Osteocyte (in vitro differentiated cells): ENCODE measurements around the gene NPR2. TPM values are rescaled to one million over a fixed set of nuclear protein-coding genes. Genes with fewer than 3 reads are reported as not detected.

Experiments
- DNase-seq: peaks from one replicate; pipeline ENCODE4 v3.0.0; 2021; ENCODE audit warnings: mixed read lengths; ENCODE audit not compliant: unreplicated experiment; ENCODE audit errors: extremely low spot score
- H3K27ac Mint-ChIP-seq: one replicate; pipeline ENCODE4 v1.8.0; 2021; ENCODE audit warnings: mild to moderate bottlenecking, mixed read lengths; ENCODE audit not compliant: unreplicated experiment
- H3K27me3 Mint-ChIP-seq: one replicate; pipeline ENCODE4 v1.8.0; 2021; ENCODE audit warnings: mixed read lengths; ENCODE audit not compliant: unreplicated experiment
- H3K36me3 Mint-ChIP-seq: one replicate; pipeline ENCODE4 v1.8.0; 2021; ENCODE audit warnings: mixed read lengths; ENCODE audit not compliant: unreplicated experiment
- H3K4me1 Mint-ChIP-seq: one replicate; pipeline ENCODE4 v1.8.0; 2021; ENCODE audit warnings: mixed read lengths; ENCODE audit not compliant: unreplicated experiment
- H3K4me3 Mint-ChIP-seq: one replicate; pipeline ENCODE4 v1.8.0; 2021; ENCODE audit warnings: mild to moderate bottlenecking, moderate library complexity, mixed read lengths; ENCODE audit not compliant: unreplicated experiment
- H3K9me3 Mint-ChIP-seq: one replicate; pipeline ENCODE4 v1.8.0; 2021; ENCODE audit warnings: mixed read lengths; ENCODE audit not compliant: unreplicated experiment
- total RNA-seq: library from RNA; stranded (reverse); gene quantifications from 2 replicates; pipeline ENCODE4 v1.2.1, GENCODE V29; 2021
- TF ChIP-seq, protein P1 (sequence below): fragments of 200-600 bp; sonication (generic); IDR thresholded peaks from 2 replicates; pipeline ENCODE4 v1.5.0; 2021; ENCODE audit warnings: antibody characterized with exemption, mild to moderate bottlenecking, moderate library complexity

The NPR2 gene
- total RNA-seq, 1 donor from 2014 or later = 28.1 TPM

DNA sequence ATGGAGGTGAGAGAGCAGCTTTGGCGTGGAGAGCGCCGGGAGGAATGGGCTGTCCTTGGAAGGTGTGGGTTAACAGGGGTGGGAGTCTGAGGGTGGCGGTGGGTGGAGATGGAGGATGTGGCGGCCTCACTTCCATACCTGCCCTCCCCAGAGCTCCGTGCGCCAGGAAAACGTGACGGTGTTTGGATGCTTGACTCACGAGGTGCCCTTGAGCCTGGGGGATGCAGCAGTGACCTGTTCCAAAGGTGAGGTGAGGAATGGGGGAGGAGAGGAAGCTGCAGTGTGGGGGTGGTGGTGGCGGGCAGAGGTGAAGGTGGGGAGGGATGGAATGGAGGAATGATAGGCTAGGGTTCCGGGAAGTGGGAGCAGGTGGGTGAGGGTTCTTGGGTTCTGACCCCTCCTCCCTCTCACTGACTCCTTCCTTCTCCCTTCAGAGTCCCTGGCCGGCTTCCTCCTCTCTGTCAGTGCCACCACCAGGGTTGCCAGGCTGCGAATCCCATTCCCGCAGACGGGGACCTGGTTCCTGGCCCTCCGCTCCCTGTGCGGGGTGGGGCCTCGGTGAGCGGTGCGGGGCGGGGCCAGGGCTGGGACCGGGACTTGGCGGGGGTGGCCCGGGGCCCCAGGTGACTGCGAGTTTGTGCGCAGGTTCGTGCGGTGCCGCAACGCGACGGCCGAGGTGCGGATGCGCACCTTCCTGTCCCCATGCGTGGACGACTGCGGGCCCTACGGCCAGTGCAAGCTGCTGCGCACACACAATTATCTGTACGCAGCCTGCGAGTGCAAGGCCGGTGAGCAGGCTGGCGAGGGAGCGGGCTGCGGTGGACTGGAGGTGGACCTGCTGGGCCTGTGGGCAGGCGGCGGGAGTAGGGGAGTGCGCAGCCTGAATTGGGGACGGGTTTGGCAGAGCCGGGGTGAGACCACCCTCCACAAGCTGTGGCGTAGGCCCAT lies 54.7 kb downstream of the NPR2 start:
- Mint-ChIP-seq H3K27ac (no peak overlapping the region), H3K27me3 (no peaks in the 10 kb centered on the region), H3K4me3 (no peak overlapping the region), H3K36me3 (peaks cover 18% of the 10 kb centered on the region), H3K9me3 (no peaks in the 10 kb centered on the region), H3K4me1 (peaks cover 11% of the 10 kb centered on the region)
- no peak for DNase-seq
- TF ChIP-seq, protein P1, sequence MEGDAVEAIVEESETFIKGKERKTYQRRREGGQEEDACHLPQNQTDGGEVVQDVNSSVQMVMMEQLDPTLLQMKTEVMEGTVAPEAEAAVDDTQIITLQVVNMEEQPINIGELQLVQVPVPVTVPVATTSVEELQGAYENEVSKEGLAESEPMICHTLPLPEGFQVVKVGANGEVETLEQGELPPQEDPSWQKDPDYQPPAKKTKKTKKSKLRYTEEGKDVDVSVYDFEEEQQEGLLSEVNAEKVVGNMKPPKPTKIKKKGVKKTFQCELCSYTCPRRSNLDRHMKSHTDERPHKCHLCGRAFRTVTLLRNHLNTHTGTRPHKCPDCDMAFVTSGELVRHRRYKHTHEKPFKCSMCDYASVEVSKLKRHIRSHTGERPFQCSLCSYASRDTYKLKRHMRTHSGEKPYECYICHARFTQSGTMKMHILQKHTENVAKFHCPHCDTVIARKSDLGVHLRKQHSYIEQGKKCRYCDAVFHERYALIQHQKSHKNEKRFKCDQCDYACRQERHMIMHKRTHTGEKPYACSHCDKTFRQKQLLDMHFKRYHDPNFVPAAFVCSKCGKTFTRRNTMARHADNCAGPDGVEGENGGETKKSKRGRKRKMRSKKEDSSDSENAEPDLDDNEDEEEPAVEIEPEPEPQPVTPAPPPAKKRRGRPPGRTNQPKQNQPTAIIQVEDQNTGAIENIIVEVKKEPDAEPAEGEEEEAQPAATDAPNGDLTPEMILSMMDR = no peak

DNA sequence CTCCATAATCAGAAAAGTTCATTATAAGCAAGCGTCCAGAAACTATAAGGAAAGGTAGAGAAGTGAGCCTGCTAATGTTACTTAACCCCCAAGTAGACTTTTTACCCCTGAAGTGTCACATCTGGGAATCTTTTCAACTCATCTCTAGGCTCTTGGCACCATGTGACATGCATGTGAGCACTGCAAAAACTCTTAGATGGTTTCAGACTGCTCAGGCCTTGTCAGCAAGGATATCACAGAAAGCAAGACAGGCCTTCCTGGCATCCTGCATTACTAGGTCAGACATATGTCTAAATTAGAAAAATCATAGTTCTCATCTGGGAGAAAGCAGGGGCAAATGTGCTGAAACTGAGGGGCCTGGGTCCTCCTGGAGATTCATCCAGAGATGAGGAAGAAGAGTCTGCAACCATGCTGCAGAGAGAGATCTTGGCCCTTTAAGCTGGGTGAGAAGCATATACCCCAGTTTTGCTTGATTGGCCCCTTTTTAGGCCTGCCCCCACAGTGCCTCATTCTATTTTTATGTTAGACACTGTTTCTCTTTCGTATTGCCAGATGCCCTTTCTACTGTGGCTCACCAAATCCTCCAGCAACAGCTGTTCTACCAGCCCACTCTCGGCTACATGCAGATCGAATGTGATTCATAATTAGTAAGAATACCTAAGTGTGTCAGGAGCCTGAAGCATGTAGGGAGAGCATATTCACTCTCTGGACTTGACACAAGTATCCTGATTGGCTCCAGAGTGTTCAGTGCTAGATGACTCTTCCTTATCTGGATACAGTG lies 56.6 kb downstream of the NPR2 start:
- Mint-ChIP-seq H3K36me3 (peaks cover 21% of the 10 kb centered on the region), H3K27ac (no peak overlapping the region), H3K4me1 (peaks cover 11% of the 10 kb centered on the region), H3K9me3 (no peaks in the 10 kb centered on the region), H3K27me3 (no peaks in the 10 kb centered on the region), H3K4me3 (no peak overlapping the region)
- TF ChIP-seq, protein P1 = no peak
- no peak for DNase-seq

DNA sequence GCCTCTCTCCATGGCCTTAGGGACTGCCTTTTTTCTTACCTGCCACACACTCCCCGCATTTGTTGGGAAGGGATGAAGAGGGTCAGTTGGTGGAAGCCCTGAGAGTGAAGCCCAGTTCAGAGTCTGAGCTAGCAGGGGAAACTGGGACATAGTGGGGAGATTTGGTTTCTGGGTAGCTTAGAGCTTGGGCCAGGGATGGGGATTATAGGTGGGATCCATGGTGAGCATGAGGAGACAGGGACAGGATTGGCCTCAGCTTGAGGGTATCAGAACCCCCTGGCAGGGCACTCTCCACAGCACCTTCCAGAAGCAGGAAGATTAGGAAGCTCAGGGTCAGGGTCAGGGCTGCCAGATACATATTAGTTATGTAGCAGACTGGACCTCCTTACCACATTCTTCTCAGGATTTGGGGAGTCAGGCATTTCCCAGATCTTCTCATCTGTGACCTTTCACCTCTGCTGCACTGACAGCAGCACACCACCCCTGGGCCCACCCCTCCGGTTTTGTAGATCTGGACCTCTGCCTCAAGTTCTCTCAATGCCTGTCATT lies 61.0 kb downstream of the NPR2 start:
- peak; percentile 51 for DNase-seq
- Mint-ChIP-seq H3K27me3 (no peaks in the 10 kb centered on the region), H3K36me3 (peaks cover 26% of the 10 kb centered on the region), H3K9me3 (no peaks in the 10 kb centered on the region), H3K27ac (no peak overlapping the region), H3K4me3 (no peak overlapping the region), H3K4me1 (no peaks in the 10 kb centered on the region)
- TF ChIP-seq, protein P1 = no peak

GRCh38 chr9:35852876-35853865 lies 61.8 kb downstream of the NPR2 start:
- Mint-ChIP-seq H3K27me3 (no peaks in the 10 kb centered on the region), H3K9me3 (no peaks in the 10 kb centered on the region), H3K4me3 (no peak overlapping the region), H3K36me3 (peaks cover 23% of the 10 kb centered on the region), H3K27ac (no peak overlapping the region), H3K4me1 (no peaks in the 10 kb centered on the region)
- peak; percentile 84 for DNase-seq
- TF ChIP-seq, protein P1 = no peak
